Activated naive CD4-positive, alpha-beta T cell treated with Interleukin-2 at 50 U/mL for 16 hours (primary cell): ENCODE measurements around the gene CES3.
"Not testable (repeated sequence)": the region's sequence is repeated elsewhere in the genome, so short reads cannot be mapped to it uniquely, and the experiment has no call there.

Experiments
- DNase-seq: peaks from one replicate; pipeline ENCODE4 v3.0.0-alpha.2; 2020

CES3 gene

DNA sequence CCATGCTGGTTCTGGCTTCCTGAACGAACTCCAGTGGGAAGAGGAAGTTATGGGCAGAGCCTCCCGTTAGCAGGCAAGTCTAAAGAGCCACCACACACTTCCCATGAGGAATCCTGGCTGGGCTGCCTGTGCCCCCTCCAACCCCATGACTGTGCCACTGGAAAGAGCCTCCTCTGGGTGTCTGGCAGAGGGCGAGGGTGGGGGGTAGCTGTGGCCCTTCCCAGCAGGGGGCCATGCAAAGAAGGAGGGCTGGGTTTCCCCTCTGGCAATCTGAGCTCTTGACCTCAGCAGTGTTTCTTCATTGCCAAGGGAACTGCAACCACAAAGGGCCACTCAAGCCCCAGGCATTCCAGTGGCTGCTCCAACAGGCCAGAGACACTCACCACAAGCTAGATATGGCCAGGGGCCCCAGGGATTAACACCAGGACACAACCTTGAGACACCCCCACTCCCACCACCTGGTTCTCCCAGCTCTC lies 34.1 kb upstream of the CES3 start:
- DNase-seq, result no peak

DNA sequence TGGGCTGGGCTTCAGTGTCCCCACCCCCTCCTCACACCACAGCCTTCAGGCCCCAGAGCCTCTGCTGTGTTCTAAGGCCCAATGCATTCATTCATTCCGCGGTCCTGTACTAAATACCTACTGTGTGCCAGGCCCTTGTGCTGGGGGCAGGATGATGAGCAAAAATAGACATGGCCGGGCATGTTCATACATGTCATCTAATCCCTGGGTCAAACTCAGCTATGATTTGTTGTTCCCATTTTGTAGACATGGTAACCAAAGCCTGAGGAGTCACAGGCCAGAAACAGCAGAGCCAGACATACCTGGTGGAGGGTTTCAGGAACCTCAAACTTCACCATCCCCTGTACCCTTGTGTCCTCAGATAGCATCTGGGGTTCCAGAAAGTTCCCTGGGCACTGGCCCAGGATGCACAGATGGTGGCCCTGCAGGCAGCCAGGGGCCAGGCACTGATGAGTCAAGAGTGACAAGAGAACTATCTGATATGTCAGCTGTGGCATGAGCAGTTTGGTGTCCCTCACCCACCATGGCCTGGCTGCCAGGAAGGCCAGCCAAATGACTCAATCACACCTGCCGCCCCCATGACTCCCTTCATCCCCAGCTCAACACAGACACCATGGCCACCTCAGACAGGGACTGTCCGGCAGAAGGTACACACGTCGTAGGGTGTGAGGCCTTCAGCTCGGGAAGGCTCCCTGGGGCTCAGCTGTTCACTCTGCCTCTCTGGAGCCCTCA lies 33.0 kb upstream of the CES3 start:
- no peak for DNase-seq

DNA sequence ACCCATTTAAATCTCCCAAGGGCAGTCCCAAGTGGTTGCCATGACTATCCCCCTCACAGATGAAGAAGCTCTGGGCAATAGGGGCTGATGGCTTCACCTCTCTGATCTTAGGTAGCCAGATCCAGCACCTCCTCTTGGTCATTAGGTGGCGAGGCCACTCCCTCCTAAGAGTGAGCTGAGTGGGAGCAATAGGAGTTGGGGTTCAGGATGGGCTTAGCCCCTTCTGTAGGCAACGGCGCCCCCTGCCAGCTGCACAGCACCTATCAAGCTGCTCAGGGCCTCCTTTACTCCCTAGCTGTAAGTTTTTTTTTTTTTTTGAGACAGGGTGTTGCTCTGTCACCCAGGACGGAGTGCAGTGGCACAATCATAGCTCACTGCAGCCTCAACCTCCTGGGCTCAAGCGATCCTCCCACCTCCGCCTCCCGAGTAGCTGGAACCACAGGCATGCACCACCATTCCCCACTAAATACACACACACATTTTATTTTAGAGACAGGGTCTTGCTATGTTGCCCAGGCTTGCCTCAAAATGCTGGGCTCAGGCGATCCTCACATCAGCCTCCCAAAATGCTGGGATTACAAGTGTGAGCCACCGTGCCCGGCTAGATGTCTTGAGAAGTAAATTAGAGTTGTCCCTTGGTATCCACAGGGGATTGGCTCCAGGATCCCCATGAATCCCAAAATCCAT lies 32.2 kb upstream of the CES3 start:
- peak; percentile 26 for DNase-seq

DNA sequence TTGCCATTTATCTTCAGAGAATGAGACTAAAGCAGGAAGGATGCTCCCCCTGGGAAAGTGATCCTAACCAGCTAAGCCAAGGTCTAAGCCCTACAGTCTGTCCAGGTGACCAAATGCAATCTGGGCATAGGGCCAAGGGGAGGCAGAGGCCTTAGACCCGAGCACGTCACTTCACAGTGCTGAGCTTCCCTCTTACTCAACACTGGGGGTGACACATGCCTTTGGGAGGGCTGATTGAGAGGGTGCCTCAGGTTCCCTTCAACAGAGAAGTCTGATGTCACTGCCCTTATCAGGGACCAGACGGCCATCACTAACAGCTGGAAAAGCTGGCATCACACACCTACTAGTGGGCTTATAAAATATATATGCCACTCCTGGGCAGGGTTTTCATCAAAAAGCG lies 30.9 kb upstream of the CES3 start:
- DNase-seq, result no peak

DNA sequence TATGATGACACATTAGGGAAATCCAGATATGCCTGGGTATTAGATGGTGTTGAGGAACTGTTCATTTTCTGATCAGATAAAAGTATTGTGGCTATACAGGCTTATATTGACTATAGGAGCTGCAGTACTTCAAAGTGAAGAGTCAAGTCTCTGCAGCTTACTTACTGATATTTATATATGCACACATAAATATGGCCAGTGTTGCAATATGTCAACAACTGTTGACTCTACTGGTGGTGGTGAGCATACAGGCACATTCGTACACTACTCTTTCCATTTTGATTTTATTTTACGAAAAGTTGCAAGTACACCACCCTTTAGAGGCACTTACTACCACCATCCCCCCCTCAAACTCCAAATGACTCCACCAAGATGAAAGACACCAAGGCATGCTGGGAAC lies 29.4 kb upstream of the CES3 start:
- DNase-seq, result no peak

DNA sequence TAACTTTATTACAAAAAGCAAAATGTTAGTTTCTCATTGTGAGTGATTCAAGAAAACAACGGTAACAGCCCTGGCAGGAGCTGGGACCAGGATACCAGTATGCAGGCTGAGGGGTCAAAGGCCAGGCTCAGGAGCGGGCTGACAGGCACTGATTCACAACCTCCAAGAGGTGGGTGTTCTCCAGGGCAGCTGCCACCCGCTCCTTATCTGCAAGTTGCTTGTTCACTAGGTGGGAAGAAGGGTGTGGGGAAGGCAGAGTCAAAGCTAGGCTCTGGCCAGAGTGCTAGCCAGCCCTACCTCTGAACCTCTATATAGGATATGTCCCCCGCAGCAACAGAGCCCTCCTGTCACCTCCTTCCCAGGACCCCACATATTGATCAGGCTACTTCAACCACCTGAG lies 29.0 kb upstream of the CES3 start:
- DNase-seq, result no peak

DNA sequence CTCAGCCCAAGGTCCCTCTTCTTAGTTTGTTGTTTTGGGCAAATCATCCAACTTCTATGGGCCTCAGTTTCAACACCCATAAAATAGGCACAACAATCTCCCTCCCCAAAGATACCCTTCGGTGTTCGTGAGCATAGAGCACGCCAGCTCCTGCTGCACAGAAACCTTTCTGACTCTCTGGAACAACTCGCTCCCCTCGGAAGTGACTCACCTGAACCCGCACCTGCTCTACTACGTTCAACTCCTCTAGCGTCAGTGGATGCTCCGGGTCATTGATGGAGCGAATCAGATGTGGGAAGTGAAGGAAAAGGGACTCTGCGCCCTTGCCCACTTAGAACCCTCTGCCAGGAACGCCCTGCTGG lies 27.3 kb upstream of the CES3 start:
- peak; percentile 61 for DNase-seq

DNA sequence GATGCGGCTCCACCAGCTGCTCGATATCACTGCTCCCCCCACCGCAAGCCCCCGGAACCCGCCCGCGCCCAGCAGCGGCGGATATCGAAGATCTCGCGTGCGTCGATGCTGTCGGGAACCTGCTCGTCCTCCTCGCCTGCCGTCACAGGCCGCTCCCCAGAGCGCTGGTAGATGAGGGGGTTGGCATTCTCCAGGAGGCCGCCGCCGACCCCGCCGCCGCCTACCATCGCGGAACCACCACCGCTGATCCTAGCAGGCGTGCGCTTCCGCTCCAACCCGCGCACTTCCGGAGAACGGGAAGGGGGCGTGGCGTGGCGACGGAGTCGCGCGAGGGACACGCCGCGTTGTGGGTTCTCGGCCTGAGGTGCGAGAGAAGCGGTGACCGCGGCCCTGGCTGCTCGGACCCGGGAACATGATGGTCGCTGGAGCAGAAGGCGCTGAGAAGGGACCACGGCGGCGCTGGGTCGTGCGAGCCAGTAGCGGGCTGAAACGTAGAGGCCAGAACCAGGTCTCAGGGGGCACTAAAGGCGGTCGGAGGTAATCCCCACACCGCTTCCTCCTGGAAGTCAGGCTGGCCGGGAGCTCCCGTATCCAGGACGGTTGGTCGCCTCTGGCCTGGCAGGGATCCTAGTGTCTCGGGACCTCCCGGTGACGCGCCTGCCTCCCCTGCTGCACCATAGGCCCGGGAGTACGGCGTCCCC lies 26.8 kb upstream of the CES3 start, which contains the start of gene CIAO2B:
Gene CIAO2B, minus strand, starts transcription at position 265 of the 701 bp plus-strand sequence. Its CDS starts 38 bp downstream, at position 227.
- peak; percentile 91 for DNase-seq

DNA sequence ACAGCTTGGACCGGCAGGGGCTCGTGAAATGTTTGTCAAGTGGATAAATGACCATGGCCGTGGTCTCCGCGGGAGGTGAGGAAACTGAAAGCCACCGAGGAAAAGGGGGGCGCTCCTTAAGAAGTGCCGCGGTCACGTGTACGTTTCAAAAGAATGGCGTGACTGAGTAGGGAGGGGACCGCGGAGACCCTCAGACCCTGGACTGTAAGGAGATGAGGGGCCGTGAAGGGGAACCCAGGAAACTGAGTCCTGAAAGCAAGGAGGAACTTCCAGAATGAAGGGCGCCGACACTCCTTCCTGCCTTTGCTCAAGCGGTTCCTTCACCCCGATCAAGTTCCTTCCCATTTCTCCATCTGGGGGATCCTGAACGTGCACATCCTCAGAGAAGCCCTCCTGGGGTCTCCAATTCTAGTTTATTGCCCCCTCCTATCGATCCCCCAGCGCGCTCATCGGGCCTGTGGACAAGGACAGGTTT lies 26.2 kb upstream of the CES3 start:
- not testable (repeated sequence) for DNase-seq

DNA sequence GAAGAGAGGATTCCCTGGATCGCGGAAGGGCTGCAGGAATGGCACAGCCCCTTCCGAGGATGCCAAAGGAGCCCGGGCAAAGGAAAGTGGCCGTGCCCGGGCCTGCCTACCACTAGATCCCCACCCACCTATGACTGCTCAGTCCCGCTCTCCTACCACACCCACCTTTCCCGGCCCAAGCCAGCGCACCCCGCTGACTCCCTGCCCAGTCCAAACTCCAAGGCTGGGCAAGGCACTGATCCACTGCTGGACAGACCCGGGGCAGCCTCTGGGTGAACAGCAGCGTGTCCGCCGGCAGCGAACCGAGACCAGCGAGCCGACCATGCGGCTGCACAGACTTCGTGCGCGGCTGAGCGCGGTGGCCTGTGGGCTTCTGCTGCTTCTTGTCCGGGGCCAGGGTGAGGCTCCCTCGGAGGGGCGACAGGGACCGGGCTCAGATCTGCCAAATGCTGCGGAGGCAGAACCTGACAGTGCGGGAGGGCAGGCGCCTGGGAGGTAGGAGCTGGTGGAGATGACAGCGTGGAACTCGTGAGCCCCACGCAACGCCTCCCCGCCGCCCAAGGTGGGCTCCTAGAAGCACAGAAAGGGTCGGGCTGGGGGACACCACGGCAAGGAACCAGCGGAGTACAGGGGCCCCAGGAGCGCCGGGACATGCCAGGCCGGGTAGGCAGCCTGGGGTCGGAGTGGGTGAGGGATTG lies 25.6 kb upstream of the CES3 start, which contains the start of gene CES2:
Gene CES2, plus strand, starts transcription at position 203 of the 698 bp plus-strand sequence. Its CDS starts 120 bp downstream, at position 323.
- DNase-seq, result no peak

DNA sequence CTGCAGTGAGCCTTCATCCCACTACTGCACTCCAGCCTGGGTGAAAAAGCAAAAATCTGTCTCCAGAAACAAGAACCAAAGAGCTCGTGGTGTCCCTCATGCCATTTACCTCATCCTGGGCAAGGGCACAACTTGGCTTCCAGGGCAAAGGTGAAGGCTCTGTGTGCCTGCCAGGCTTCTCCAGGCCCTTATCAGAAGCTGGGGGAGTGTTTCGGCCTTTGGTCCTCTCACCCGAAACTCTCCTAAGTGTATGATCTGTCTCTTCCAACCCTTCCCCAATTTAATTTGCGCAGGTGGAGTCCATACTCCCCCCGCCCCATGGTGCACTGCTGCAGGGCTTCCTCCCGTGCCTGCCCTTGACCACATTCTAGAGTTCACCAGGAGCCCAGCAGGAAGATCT lies 24.6 kb upstream of the CES3 start:
- DNase-seq, result no peak

DNA sequence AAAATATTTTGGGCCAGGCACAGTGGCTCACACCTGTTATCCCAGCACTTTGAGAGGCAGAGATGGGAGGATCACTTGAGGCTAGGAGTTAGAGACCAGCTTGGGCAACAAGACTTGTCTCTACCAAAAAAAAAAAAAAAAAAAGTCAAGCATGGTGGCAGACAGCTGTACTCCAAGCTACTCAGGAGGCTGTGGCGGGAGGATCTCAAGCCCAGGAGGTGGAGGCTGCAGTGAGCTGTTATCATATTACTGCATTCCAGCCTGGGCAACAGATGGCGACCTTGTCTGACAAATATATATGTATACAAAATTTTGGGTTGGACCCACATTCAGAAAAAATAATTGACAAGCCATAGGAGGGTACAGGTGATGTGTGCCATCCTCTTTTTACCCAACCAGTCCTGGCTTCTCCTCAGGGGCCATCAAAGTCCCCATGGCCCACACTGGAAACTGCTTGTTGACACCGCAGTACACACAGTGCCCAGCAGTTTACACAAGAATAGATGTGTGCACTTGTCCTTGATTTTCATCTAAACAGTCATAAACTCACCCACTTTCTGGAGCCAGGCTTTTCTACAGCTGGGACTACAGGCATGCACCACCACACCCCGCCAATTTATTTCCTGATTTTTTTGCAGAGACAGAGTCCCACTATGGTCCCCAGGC lies 24.0 kb upstream of the CES3 start:
- DNase-seq, result no peak

DNA sequence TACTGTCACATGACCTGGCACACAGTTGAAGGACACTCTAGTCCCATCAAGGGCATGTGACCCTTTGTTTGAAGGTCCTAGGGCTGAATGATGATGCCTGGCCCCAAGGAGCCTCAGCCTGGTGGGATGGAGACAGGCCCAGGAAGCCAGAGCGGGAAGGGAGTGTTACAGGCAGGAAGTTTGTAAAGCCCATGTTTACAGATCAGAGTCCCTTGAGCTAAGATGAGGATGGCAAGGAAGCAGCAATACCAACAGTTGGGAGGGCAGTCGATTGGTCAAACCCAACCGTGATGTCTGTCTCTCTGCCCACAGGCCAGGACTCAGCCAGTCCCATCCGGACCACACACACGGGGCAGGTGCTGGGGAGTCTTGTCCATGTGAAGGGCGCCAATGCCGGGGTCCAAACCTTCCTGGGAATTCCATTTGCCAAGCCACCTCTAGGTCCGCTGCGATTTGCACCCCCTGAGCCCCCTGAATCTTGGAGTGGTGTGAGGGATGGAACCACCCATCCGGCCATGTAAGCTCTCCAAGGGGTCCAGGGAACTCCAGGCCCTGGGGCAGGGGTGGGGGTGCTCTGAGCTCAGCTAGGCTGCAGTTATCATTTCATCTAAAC lies 23.2 kb upstream of the CES3 start:
- DNase-seq, result no peak

DNA sequence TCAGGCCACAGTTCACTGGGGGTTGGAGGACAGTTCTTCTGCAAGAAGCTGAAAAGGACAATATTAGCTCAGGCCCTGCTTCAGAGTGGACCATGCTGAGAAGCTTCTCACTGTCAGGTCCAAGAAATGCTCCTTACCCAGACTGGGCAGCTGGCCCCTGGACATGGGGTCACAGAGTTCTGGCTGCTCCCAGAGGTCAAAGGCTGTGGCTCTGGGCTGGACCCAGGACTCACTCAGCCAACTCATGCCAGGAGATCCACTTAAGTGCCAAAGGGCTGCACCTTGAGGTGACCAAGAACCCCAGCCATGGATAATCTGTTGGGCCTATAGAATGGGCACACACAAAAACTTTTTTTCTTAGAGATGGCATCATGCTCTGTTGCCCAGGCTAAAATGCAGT lies 21.7 kb upstream of the CES3 start:
- DNase-seq, result no peak

DNA sequence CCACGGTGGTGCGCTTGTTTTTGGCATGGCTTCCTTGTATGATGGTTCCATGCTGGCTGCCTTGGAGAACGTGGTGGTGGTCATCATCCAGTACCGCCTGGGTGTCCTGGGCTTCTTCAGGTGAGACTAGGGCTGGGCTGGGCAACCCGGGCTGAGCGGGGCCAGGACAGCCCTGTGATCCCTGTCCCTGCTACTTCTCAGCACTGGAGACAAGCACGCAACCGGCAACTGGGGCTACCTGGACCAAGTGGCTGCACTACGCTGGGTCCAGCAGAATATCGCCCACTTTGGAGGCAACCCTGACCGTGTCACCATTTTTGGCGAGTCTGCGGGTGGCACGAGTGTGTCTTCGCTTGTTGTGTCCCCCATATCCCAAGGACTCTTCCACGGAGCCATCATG lies 20.8 kb upstream of the CES3 start:
- DNase-seq, result no peak

DNA sequence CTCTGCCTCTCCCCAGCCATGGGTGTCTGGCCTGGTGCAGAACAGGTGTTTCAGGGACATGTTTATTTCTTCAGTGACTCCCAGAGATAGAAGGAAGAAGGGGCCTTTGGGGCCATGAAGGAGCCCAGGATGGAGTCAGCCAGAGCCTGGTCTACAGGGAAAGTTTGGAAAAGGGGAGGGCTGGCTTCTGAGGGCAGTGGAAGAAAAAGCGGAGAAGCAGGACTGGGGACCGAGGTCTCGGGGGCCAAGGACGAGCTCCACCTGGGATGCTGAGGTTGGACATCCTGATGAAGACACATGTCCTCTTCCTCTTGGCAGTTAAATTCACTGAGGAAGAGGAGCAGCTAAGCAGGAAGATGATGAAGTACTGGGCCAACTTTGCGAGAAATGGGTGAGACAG lies 18.1 kb upstream of the CES3 start:
- no peak for DNase-seq

DNA sequence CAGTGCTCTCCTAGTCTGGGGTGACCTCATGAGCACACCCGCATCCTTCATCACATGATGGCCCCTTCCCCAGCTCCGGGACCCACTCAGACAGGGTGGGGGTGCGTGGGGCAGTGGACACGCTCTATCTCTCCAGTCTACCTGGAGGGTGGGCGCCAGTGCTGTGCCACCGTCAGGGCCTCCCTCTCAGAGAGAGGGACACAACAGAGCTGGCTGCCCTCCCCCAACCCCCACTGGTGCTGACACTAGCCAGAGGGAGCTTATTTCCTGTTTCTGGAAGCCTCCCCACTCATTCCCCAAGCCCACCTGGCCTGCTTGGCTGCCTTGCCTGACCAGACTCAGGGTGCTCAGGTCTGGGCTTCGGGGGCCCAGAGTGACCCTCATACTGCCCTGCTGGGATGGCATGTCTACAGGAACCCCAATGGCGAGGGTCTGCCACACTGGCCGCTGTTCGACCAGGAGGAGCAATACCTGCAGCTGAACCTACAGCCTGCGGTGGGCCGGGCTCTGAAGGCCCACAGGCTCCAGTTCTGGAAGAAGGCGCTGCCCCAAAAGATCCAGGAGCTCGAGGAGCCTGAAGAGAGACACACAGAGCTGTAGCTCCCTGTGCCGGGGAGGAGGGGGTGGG lies 17.5 kb upstream of the CES3 start:
- no peak for DNase-seq

DNA sequence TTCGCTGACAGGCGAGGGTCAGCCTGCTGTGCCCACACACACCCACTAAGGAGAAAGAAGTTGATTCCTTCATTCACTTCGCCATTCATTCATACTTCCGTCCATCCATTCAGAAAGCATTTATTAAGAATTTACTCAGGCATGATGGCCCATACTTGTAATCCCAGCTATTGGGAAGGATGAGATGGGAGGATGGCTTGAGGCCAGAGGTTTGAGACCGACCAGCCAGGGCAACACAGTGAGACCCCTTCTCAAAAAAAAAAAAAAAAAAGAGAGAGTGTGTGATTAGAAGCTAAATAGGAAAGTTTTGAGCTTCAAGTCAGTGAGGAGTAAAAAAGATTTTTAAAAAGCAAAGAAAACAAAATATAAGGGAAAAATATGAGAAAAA lies 17.0 kb upstream of the CES3 start:
- no peak for DNase-seq

DNA sequence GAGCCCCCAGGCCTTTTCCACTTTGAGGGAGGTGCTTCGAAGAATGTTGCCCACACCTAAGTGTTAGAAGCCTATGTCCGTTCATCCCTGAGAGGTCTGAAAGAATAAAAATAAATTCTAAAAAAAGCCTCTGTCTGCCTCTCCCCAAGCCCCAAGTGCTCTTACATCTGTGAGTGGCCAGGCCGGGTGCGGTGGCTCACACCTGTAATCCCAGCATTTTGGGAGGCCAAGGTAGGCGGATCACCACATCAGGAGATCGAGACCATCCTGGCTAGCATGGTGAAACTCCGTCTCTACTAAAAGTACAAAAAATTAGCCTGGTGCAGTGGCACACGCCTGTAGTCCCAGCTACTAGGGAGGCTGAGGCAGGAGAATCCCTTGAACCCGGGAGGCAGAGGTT lies 16.1 kb upstream of the CES3 start:
- not testable (repeated sequence) for DNase-seq

DNA sequence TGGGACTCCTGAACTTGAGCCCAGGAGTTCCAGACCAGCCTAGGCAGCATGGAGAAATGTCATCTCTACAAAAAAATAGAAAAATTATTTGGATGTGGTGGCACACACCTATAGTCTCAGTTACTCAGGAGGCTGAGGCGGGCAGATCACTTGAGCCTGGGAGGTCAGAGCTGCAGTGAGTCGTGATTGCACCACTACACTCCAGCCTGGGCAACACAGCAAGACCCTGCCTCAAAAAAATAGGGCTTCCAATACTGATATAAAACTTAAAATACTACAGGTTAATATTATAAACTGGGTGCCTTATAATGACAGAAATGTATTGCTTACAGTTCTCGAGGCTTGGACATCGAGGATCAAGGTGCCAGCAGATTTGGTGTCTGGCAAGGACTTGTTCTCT lies 15.1 kb upstream of the CES3 start:
- no peak for DNase-seq

DNA sequence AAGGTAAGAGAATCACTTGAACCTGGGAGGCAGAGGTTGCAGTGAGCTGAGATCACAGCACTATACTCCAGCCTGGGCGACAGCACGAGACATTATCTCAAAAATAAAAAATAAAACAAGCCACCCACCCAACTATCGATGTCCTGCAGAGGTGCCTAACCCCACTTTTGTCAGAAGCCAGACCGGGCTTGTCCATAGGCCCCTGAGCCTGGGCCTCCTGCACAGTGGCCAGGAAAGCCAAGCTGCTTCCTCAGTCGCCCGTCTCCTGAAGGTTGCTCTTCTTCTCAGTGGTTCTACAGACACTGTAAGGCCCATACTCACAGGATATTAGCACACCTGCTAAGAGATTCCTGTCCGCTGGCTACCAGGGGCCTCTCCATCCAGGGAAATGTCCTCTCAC lies 14.5 kb upstream of the CES3 start:
- no peak for DNase-seq

DNA sequence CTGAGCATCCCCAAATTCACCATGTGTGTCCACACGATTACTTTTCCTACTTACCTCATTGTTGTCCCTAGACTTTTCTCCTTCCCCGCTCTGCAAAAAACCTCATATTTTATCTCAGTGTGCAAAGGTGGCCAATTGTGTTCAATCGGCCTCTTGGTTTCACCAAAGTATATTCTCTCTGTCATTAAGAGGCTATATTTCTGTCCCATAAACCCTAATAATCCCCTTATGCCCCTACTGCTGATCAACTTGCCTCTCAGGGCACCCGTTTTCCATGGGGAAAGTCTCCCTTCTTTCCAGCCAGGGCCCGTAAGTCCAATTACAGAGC lies 14.1 kb upstream of the CES3 start:
- no peak for DNase-seq
